A549 (cell line): ENCODE measurements around the gene TMEM161A. TPM values are rescaled to one million over a fixed set of nuclear protein-coding genes. Genes with fewer than 3 reads are reported as not detected.
"Not testable (repeated sequence)": the region's sequence is repeated elsewhere in the genome, so short reads cannot be mapped to it uniquely, and the experiment has no call there.

Experiments
- ATAC-seq, 2 experiments: fragments of 200-7000 bp in 1 of 2; fragments of >200 bp in 1 of 2; cut with Nextera tagmentation in 1 of 2; cut with Tn5 transposase in 1 of 2; 3 replicates each; pipeline versions ENCODE4 v1.8.0 to v1.9.1; 2018 to 2020; ENCODE audit warnings: mild to moderate bottlenecking in 1 of 2, moderate library complexity in 1 of 2
- CTCF ChIA-PET: fragments of 300-600 bp; sonication (Branson Sonifier 250); formaldehyde crosslinking; extraction: SDS; loops from one replicate; lab custom pipeline; 2021; ENCODE audit warnings: antibody characterized with exemption, inconsistent platforms; lab: Yijun Ruan, JAX
- POLR2A ChIA-PET: fragments of 350-600 bp; formaldehyde crosslinking; extraction: SDS; loops from one replicate; lab custom pipeline; 2021; ENCODE audit warnings: antibody characterized with exemption, inconsistent platforms; lab: Yijun Ruan, JAX
- DNase-seq, 2 experiments: peaks; one replicate each; pipeline versions ENCODE4 v3.0.0 to v3.0.0-alpha.2; 2011 to 2016; ENCODE audit warnings: low read depth in 1 of 2, low spot score in 1 of 2
- FAIRE-seq: peaks from 2 replicates; lab custom pipeline; 2011; peaks lifted over from hg19 to GRCh38; lab: Jason Lieb, UNC
- H3K27ac ChIP-seq, 2 experiments: fragments of >200 bp; sonication (Bioruptor Twin); formaldehyde crosslinking; 3 replicates each; pipeline ENCODE4 v1.5.1; 2016 to 2017
- H3K4me1 ChIP-seq: fragments of >200 bp; sonication (Bioruptor Twin); formaldehyde crosslinking; 3 replicates; pipeline ENCODE4 v1.6.1; 2016
- H3K4me2 ChIP-seq: fragments of >200 bp; sonication (Bioruptor Twin); formaldehyde crosslinking; 3 replicates; pipeline ENCODE4 v1.6.1; 2016
- H3K4me3 ChIP-seq: fragments of >200 bp; sonication (Bioruptor Twin); formaldehyde crosslinking; 3 replicates; pipeline ENCODE4 v1.5.1; 2016
- H3K9me3 ChIP-seq: fragments of >200 bp; sonication (Bioruptor Twin); formaldehyde crosslinking; 3 replicates; pipeline ENCODE4 v1.6.1; 2016
- CEBPB ChIP-seq, 2 experiments: fragments of >200 bp in 1 of 2; sonication (Bioruptor Twin) in 1 of 2; formaldehyde crosslinking in 1 of 2; IDR thresholded peaks; 2 replicates each; pipeline ENCODE4 v1.6.1; 2012 to 2016
- FOSB ChIP-seq: fragments of 250-450 bp; sonication (Bioruptor Pico); IDR thresholded peaks from 2 replicates; pipeline ENCODE4 v1.5.0; 2020; ENCODE audit warnings: mild to moderate bottlenecking, moderate library complexity
- FOSL2 ChIP-seq, 2 experiments: fragments of 450-650 bp in 1 of 2; fragments of >200 bp in 1 of 2; sonication (Bioruptor Twin) in 1 of 2; formaldehyde crosslinking; IDR thresholded peaks; 2 replicates each; pipeline versions ENCODE4 v1.5.0 to v1.6.1; 2016 to 2020; ENCODE audit warnings: mild to moderate bottlenecking in 1 of 2, moderate library complexity in 1 of 2
- HDAC2 ChIP-seq: fragments of 200-600 bp; sonication (generic); IDR thresholded peaks from 2 replicates; pipeline ENCODE4 v1.6.1; 2016
- HOXB5 ChIP-seq: fragments of 250-450 bp; sonication (Bioruptor Pico); IDR thresholded peaks from 2 replicates; pipeline ENCODE4 v1.5.0; 2020; ENCODE audit warnings: mild to moderate bottlenecking, moderate library complexity
- JUN ChIP-seq, 2 experiments: fragments of >200 bp; sonication (Bioruptor Twin); formaldehyde crosslinking; IDR thresholded peaks; 2 replicates in 1 of 2; 3 replicates in 1 of 2; pipeline ENCODE4 v1.6.1; 2016 to 2017
- JUNB ChIP-seq: fragments of >200 bp; sonication (Bioruptor Twin); formaldehyde crosslinking; IDR thresholded peaks from 2 replicates; pipeline ENCODE4 v1.6.1; 2016
- NFE2L2 ChIP-seq: fragments of 150-350 bp; conservative IDR thresholded peaks from 2 replicates; pipeline ENCODE4 v1.6.1; 2014; ENCODE audit warnings: low read length
- NR3C1 ChIP-seq: fragments of >200 bp; sonication (Bioruptor Twin); formaldehyde crosslinking; IDR thresholded peaks from 3 replicates; pipeline ENCODE4 v1.6.1; 2017
- PHF8 ChIP-seq: fragments of 200-600 bp; sonication (generic); IDR thresholded peaks from 2 replicates; pipeline ENCODE4 v1.6.1; 2016; ENCODE audit warnings: low read depth, mild to moderate bottlenecking, antibody characterized with exemption, moderate library complexity, borderline replicate concordance
- RAD21 ChIP-seq, 2 experiments: fragments of >200 bp in 1 of 2; sonication (Bioruptor Twin) in 1 of 2; formaldehyde crosslinking in 1 of 2; IDR thresholded peaks in 1 of 2; conservative IDR thresholded peaks in 1 of 2; 2 replicates in 1 of 2; 3 replicates in 1 of 2; pipeline ENCODE4 v1.6.1; 2012 to 2018; ENCODE audit warnings: inconsistent platforms in 1 of 2
- RARB ChIP-seq: fragments of 250-450 bp; sonication (Bioruptor Pico); IDR thresholded peaks from 2 replicates; pipeline ENCODE4 v1.8.0; 2021; ENCODE audit warnings: mild to moderate bottlenecking, moderate library complexity
- RCOR1 ChIP-seq: fragments of 150-350 bp; IDR thresholded peaks from 2 replicates; pipeline ENCODE4 v1.6.1; 2014; ENCODE audit warnings: antibody characterized with exemption, low read length, low read depth
- RNF2 ChIP-seq: fragments of 200-600 bp; sonication (generic); IDR thresholded peaks from 2 replicates; pipeline ENCODE4 v1.6.1; 2016; ENCODE audit warnings: low read depth, mild to moderate bottlenecking, antibody characterized with exemption, moderate library complexity, borderline replicate concordance
- SMC3 ChIP-seq: fragments of >200 bp; sonication (Bioruptor Twin); formaldehyde crosslinking; IDR thresholded peaks from 3 replicates; pipeline ENCODE4 v1.6.1; 2018; ENCODE audit warnings: inconsistent platforms
- SREBF2 ChIP-seq: fragments of 450-650 bp; IDR thresholded peaks from 2 replicates; pipeline ENCODE4 v1.6.1; 2014; ENCODE audit warnings: mild to moderate bottlenecking, moderate library complexity
- TFCP2L1 ChIP-seq: fragments of 250-450 bp; sonication (Bioruptor Pico); IDR thresholded peaks from 2 replicates; pipeline ENCODE4 v1.5.0; 2021; ENCODE audit warnings: mild to moderate bottlenecking
- ZC3H11A ChIP-seq: fragments of 450-650 bp; IDR thresholded peaks from 2 replicates; pipeline ENCODE4 v1.6.1; 2014; ENCODE audit warnings: antibody characterized with exemption, mild to moderate bottlenecking
- WGBS: methylation state at CpG from one replicate; pipeline ENCODE4 v1.1.6; 2017; ENCODE audit errors: missing lambda C conversion rate; 5-methylcytosine and 5-hydroxymethylcytosine counted together
- polyA plus RNA-seq, 4 experiments: library from polyadenylated mRNA; depleted of rRNA in 3 of 4; stranded (reverse); fragments of >200 nt; fragmentation: RNase III in 1 of 4; extraction: RNeasy Plus Mini Kit Qiagen cat#74134 plus additional on column Dnase treatment in 1 of 4; gene quantifications; 2 replicates in 3 of 4; 3 replicates in 1 of 4; pipeline ENCODE4 v1.2.3, GENCODE V29; 2011 to 2017
- TF ChIP-seq, protein P1 (sequence below): fragments of 200-600 bp; sonication (generic); IDR thresholded peaks from 2 replicates; pipeline ENCODE4 v1.6.1; 2016; ENCODE audit warnings: antibody characterized with exemption, mild to moderate bottlenecking, moderate library complexity
- TF ChIP-seq, protein P2 (sequence below): fragments of >200 bp; sonication (Bioruptor Twin); formaldehyde crosslinking; IDR thresholded peaks from 2 replicates; pipeline ENCODE4 v1.6.1; 2016
- TF ChIP-seq, protein P3 (sequence below): fragments of >200 bp; sonication (Bioruptor Twin); formaldehyde crosslinking; IDR thresholded peaks from 3 replicates; pipeline ENCODE4 v1.5.1; 2016

The TMEM161A gene
- polyA plus RNA-seq, 2 of the 4 experiments (the other 2 are of a cell fraction): 19.3 to 22.1 TPM

DNA sequence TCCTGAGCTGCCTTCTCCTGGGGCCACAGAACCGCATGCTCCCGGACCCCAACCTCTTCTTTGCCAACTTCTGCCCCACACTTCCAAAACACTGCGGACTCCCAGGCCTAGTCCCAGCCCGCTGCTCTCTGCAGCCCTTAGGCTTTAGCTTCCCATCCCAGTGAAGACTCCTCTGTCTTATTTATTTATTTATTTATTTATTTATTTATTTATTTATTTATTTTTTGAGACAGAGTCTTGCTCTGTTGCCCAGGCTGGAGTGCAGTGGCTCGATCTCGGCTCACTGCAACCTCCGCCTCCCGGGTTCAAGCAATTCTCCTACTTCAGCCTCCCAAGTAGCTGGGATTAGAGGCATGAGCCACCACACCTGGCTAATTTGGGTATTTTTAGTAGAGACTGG, 10.2 kb upstream of the TMEM161A start:
- 93% methylated on average over 8 of the region's 8 CpGs for WGBS
- DNase-seq, ATAC-seq, H3K4me3 ChIP-seq, POLR2A ChIA-PET, H3K4me1 ChIP-seq, H3K4me2 ChIP-seq, H3K9me3 ChIP-seq, FAIRE-seq, H3K27ac ChIP-seq: not testable (repeated sequence)
- TF ChIP-seq ZC3H11A: peak; percentile 74
- CTCF ChIA-PET: interaction anchor here (1.4 to 2.3 kb wide), 4 partner anchors 9 to 342 kb away, joined by 4 to 11 read pairs (median 8); no protein-coding TSS in a partner anchor

DNA sequence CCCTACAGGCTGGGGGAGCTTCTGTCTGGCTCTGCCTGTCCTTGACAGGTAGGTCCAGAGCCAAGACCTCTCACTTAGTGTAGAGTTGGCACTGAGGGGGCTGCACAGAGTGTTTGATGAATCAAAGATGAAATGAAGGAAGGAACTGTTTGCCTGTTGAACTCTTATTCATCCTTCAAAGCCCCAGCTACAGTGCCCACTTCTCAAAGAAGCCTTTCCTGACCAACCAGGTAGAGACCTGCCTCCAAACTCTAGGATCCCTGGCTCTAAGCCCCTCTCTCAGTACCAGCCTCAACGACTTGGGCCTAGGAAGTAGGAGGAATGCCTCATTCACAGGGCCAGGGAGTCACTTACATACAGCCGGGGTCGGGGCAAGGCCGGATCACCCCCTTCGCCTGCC, 9.1 kb upstream of the TMEM161A start:
- DNase-seq (no peak), FAIRE-seq (no peak), ATAC-seq (no peak)
- Histone ChIP-seq H3K4me2 (no peak overlapping the region), H3K4me1 (no peaks in the 10 kb centered on the region), H3K9me3 (no peaks in the 10 kb centered on the region), H3K4me3 (no peak overlapping the region), H3K27ac (no peak overlapping the region)
- ChIA-PET CTCF (interaction anchor here (0.5 to 2.8 kb wide), 11 partner anchors 8 to 343 kb away, joined by 3 to 21 read pairs (median 4); no protein-coding TSS in a partner anchor), POLR2A (no interaction called here)
- WGBS: 78% methylated on average over 5 of the region's 5 CpGs
- no peak for TF ChIP-seq SREBF2
- no peak for TF ChIP-seq PHF8

DNA sequence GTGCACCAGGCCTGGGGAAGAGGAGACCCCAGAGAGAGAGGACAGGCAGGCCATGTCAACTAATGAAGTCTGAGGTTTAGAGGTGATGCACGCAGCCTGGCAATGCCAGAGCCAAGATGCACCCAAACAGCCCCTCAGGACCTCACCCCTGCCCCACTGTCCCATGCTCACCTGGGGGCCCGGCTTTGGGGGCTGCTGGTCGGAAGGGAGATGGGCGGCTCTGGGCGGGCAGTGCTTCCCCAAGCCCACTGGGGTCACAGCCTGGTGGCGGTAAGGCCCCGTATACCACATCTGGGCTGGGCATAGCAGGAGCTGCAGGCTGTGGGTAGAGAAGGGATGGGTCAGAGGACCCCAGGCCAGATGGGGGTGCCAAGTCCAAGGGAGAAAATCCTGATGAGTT, 8.6 kb upstream of the TMEM161A start:
- FAIRE-seq (no peak), ATAC-seq (no peak), DNase-seq (no peak)
- Histone ChIP-seq H3K4me1 (no peaks in the 10 kb centered on the region), H3K4me3 (no peak overlapping the region), H3K27ac (no peak overlapping the region), H3K4me2 (no peak overlapping the region), H3K9me3 (no peaks in the 10 kb centered on the region)
- 100% methylated on average over 1 of the region's 7 CpGs for WGBS
- TF ChIP-seq NR3C1: no peak
- TF ChIP-seq RNF2: no peak
- no peak for TF ChIP-seq JUN (IDR thresholded peaks at IDR 0.05)
- TF ChIP-seq, protein P1, sequence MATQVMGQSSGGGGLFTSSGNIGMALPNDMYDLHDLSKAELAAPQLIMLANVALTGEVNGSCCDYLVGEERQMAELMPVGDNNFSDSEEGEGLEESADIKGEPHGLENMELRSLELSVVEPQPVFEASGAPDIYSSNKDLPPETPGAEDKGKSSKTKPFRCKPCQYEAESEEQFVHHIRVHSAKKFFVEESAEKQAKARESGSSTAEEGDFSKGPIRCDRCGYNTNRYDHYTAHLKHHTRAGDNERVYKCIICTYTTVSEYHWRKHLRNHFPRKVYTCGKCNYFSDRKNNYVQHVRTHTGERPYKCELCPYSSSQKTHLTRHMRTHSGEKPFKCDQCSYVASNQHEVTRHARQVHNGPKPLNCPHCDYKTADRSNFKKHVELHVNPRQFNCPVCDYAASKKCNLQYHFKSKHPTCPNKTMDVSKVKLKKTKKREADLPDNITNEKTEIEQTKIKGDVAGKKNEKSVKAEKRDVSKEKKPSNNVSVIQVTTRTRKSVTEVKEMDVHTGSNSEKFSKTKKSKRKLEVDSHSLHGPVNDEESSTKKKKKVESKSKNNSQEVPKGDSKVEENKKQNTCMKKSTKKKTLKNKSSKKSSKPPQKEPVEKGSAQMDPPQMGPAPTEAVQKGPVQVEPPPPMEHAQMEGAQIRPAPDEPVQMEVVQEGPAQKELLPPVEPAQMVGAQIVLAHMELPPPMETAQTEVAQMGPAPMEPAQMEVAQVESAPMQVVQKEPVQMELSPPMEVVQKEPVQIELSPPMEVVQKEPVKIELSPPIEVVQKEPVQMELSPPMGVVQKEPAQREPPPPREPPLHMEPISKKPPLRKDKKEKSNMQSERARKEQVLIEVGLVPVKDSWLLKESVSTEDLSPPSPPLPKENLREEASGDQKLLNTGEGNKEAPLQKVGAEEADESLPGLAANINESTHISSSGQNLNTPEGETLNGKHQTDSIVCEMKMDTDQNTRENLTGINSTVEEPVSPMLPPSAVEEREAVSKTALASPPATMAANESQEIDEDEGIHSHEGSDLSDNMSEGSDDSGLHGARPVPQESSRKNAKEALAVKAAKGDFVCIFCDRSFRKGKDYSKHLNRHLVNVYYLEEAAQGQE: no peak
- TF ChIP-seq RARB (CRISPR knock-in tag): no peak
- TF ChIP-seq HDAC2: no peak
- TF ChIP-seq, protein P2, sequence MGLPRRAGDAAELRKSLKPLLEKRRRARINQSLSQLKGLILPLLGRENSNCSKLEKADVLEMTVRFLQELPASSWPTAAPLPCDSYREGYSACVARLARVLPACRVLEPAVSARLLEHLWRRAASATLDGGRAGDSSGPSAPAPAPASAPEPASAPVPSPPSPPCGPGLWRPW: no peak
- CTCF ChIA-PET: interaction anchor here (0.5 to 2.8 kb wide), 12 partner anchors 9 to 343 kb away, joined by 3 to 21 read pairs (median 5); no protein-coding TSS in a partner anchor
- POLR2A ChIA-PET: no interaction called here

DNA sequence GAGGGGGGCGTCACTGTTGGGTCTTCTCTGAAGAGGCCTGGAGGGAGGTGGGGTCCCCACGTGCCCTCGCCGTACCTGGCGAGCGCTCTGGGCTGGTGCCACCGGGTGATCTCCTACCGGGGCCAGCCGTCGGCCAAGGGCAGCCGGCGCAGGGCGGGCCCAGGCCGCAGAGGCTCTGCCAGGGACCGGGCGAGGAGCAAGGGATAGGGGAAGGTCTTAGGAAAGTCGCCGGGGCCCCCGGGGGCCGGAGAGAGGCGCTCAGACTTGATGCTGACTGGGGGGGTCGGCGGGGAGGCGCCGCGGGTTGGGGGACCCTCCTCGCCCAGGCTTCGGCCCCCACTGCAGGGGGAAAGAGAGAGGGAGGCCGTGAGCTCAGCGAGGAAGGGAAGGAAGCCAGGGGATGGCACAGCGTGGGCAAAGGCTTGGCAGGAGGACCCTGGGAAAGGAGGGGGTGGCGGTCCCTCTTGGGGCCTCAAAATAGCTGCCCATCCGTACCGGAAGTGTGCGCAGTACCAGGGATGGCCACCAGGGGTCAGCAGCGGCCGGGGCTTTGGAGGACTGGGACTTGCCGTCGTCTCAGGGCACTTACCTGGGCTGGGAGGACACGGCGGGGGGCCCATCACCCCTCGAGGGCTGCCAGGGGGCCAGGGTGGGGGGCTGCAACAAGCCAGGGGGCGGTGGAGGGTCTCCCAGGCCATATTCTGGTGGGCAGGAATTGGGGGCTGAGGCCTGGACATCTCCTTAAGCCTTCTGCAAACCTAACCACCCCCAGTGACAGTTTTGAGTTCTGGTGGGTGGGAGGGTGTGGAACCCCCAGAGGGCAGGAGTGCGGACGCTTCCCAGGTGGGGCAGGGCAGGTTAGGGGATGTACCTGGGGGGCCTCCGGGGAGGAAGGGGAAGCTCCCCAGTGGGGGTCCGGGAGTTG, 7.7 kb upstream of the TMEM161A start:
- FAIRE-seq (no peak), DNase-seq (peak; percentile 32 to 55), ATAC-seq (peak; percentile 80 to 89; a peak in 5 of 6 replicates)
- 39% methylated on average over 22 of the region's 47 CpGs for WGBS
- no peaks in the 10 kb centered on the region for H3K4me1 ChIP-seq
- H3K4me2 ChIP-seq: no peak overlapping the region
- ChIA-PET CTCF (interaction anchor here (0.5 to 2.8 kb wide), 15 partner anchors 10 to 525 kb away, joined by 3 to 21 read pairs (median 5); no protein-coding TSS in a partner anchor), POLR2A (no interaction called here)
- H3K27ac ChIP-seq: peak overlapping the region in 1 of 2 experiments; percentile 63; a peak in 2 of 6 replicates
- no peaks in the 10 kb centered on the region for H3K9me3 ChIP-seq
- TF ChIP-seq HDAC2 (no peak), HOXB5 (CRISPR knock-in tag) (no peak), RAD21 (conservative IDR thresholded peaks at IDR 0.05 in 1 of 2, IDR thresholded peaks at IDR 0.05 in 1 of 2) (peak; percentile 77 to 79), SMC3 (peak; percentile 60), ZC3H11A (no peak), NR3C1 (no peak), FOSB (no peak), JUNB (no peak), TFCP2L1 (no peak), CEBPB (IDR thresholded peaks at IDR 0.05) (no peak), NFE2L2 (no peak), RCOR1 (no peak), FOSL2 (IDR thresholded peaks at IDR 0.05) (no peak), FOSL2 (CRISPR knock-in tag; IDR thresholded peaks at IDR 0.05) (no peak)
- TF ChIP-seq, protein P3, sequence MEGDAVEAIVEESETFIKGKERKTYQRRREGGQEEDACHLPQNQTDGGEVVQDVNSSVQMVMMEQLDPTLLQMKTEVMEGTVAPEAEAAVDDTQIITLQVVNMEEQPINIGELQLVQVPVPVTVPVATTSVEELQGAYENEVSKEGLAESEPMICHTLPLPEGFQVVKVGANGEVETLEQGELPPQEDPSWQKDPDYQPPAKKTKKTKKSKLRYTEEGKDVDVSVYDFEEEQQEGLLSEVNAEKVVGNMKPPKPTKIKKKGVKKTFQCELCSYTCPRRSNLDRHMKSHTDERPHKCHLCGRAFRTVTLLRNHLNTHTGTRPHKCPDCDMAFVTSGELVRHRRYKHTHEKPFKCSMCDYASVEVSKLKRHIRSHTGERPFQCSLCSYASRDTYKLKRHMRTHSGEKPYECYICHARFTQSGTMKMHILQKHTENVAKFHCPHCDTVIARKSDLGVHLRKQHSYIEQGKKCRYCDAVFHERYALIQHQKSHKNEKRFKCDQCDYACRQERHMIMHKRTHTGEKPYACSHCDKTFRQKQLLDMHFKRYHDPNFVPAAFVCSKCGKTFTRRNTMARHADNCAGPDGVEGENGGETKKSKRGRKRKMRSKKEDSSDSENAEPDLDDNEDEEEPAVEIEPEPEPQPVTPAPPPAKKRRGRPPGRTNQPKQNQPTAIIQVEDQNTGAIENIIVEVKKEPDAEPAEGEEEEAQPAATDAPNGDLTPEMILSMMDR: peak; percentile 65
- no peak overlapping the region for H3K4me3 ChIP-seq
